ACHN (cell line): Measurements from ENCODE around the gene OR2Y1.
A peak's percentile ranks its signal among the peaks of the same experiment; 100 is the strongest.
"Not testable (repeated sequence)": the region's sequence is repeated elsewhere in the genome, so short reads cannot be mapped to it uniquely, and the experiment has no call there.

Source experiments
- DNase-seq: peaks from one replicate; pipeline ENCODE4 v3.0.0-alpha.2; 2015
- in situ Hi-C: cut with HindIII; loops from 2 replicates; pipeline ENCODE4 v1.10.0; 2017; ENCODE audit warnings: low sequenced_read_pairs, low pct_ligation_motif_present, low pct_unique_long_range_greater_than_20kb

Gene OR2Y1

GRCh38 chr5:180739958-180740357, at the start of gene OR2Y1:
TSS of gene OR2Y1 (minus strand) at chr5:180740058. CDS start at chr5:180740058, 0 bp downstream.
- in situ Hi-C loops, result no loop called here
- DNase-seq, result no peak

GRCh38 chr5:180788651-180789410, 49.0 kb upstream of the OR2Y1 start:
- DNase-seq, in situ Hi-C loops: not testable (repeated sequence)

GRCh38 chr5:180787711-180788431, 48.0 kb upstream of the OR2Y1 start:
- DNase-seq, result no peak
- in situ Hi-C loops, result no loop called here

GRCh38 chr5:180786531-180787398, 46.9 kb upstream of the OR2Y1 start:
- in situ Hi-C loops, result no loop called here
- DNase-seq, result no peak

GRCh38 chr5:180785794-180786221, 46.0 kb upstream of the OR2Y1 start:
- in situ Hi-C loops, result no loop called here
- DNase-seq, result no peak

- no peak for DNase-seq
- in situ Hi-C loops, result no loop called here
These were observed 45.4 kb upstream of the OR2Y1 start for GRCh38 chr5:180785121-180785781.

- peak; percentile 73 for DNase-seq
These were observed 44.7 kb upstream of the OR2Y1 start for GRCh38 chr5:180784497-180785097.

GRCh38 chr5:180783340-180784052, 43.6 kb upstream of the OR2Y1 start:
- DNase-seq, result no peak
- in situ Hi-C loops, result no loop called here

More at GRCh38 chr5:180784497-180785097, 44.7 kb upstream of the OR2Y1 start:
- in situ Hi-C loops, result no loop called here

- in situ Hi-C loops, result no loop called here
These were observed 42.9 kb upstream of the OR2Y1 start for GRCh38 chr5:180782748-180783147.

GRCh38 chr5:180781900-180782326, 42.1 kb upstream of the OR2Y1 start:
- DNase-seq, in situ Hi-C loops: not testable (repeated sequence)

More at GRCh38 chr5:180782748-180783147, 42.9 kb upstream of the OR2Y1 start:
- DNase-seq, result no peak

- in situ Hi-C loops, result no loop called here
- DNase-seq, result no peak
These were observed 40.2 kb upstream of the OR2Y1 start for GRCh38 chr5:180779985-180780610.

- in situ Hi-C loops, result no loop called here
- no peak for DNase-seq
These were observed 37.6 kb upstream of the OR2Y1 start for GRCh38 chr5:180777475-180777874.

GRCh38 chr5:180776376-180776775, 36.5 kb upstream of the OR2Y1 start:
- in situ Hi-C loops, result no loop called here
- no peak for DNase-seq

- in situ Hi-C loops, result no loop called here
- no peak for DNase-seq
These were observed 35.8 kb upstream of the OR2Y1 start for GRCh38 chr5:180775624-180776023.

GRCh38 chr5:180771839-180772238, 32.0 kb upstream of the OR2Y1 start:
- no peak for DNase-seq
- in situ Hi-C loops, result no loop called here

- DNase-seq, result no peak
- in situ Hi-C loops, result no loop called here
These were observed 30.0 kb upstream of the OR2Y1 start for GRCh38 chr5:180769821-180770220.

- DNase-seq, result no peak
- in situ Hi-C loops, result no loop called here
These were observed 15.7 kb upstream of the OR2Y1 start for GRCh38 chr5:180755601-180756000.
